Vagina (tissue), 2 donors: Measurements from ENCODE around the gene AKR1B15.

Source experiments
- CTCF ChIP-seq, 3 experiments: fragments of 450-650 bp in 2 of 3; fragments of 200-600 bp in 1 of 3; sonication (generic) in 1 of 3; IDR thresholded peaks; one replicate each; pipeline ENCODE4 v1.5.1; 2017 to 2019; ENCODE audit warnings: antibody characterized with exemption in 3 of 3, mild to moderate bottlenecking in 2 of 3, moderate library complexity in 2 of 3
- POLR2A ChIP-seq, 2 donors: fragments of 450-650 bp; IDR thresholded peaks; one replicate each; pipeline ENCODE4 v1.6.1; 2017; ENCODE audit warnings: antibody characterized with exemption in 2 of 2, mild to moderate bottlenecking in 2 of 2, moderate library complexity in 2 of 2
- POLR2AphosphoS5 ChIP-seq, 2 donors: sonication (generic); formaldehyde crosslinking; IDR thresholded peaks; one replicate each; pipeline ENCODE4 v1.9.0; 2017; ENCODE audit warnings: antibody characterized with exemption in 2 of 2, mild to moderate bottlenecking in 2 of 2, low read depth in 1 of 2; ENCODE audit not compliant: insufficient read depth in 1 of 2

- TF ChIP-seq POLR2A (IDR thresholded peaks at IDR 0.05) (no peak), CTCF (IDR thresholded peaks at IDR 0.05) (no peak), POLR2AphosphoS5 (IDR thresholded peaks at IDR 0.05; ENCODE audit: insufficient read depth in 1 of 2, low read depth in 1 of 2) (no peak)
These were observed 9.5 kb downstream of the AKR1B15 start for GRCh38 chr7:134558370-134558769.
